Activated CD8-positive, alpha-beta memory T cell treated with anti-CD3 and anti-CD28 coated beads, Interleukin-2, amount 50 U/mL, for 4 hours (primary cell): ENCODE data around the gene EZH2.

Experiments
- DNase-seq: peaks from one replicate; pipeline ENCODE4 v3.0.0-alpha.2; 2020

EZH2 gene

GRCh38 chr7:148804343-148805235, 79.5 kb downstream of the EZH2 start:
- no peak for DNase-seq

GRCh38 chr7:148803094-148803493, 81.0 kb downstream of the EZH2 start:
- no peak for DNase-seq

GRCh38 chr7:148802101-148802493, 82.0 kb downstream of the EZH2 start:
- no peak for DNase-seq

GRCh38 chr7:148800677-148801076, 83.4 kb downstream of the EZH2 start:
- DNase-seq, result no peak

- no peak for DNase-seq
Observed at GRCh38 chr7:148799893-148800555, 84.1 kb downstream of the EZH2 start.

- DNase-seq, result no peak
Observed at GRCh38 chr7:148796841-148797240, 87.2 kb downstream of the EZH2 start.

GRCh38 chr7:148794476-148794875, 89.6 kb downstream of the EZH2 start:
- DNase-seq, result no peak

- no peak for DNase-seq
Observed at GRCh38 chr7:148793590-148793989, 90.5 kb downstream of the EZH2 start.

- no peak for DNase-seq
Observed at GRCh38 chr7:148791546-148791945, 92.5 kb downstream of the EZH2 start.

- no peak for DNase-seq
Observed at GRCh38 chr7:148790850-148791249, 93.2 kb downstream of the EZH2 start.

GRCh38 chr7:148790131-148790726, 93.9 kb downstream of the EZH2 start:
- DNase-seq, result no peak

- no peak for DNase-seq
Observed at GRCh38 chr7:148789220-148789619, 94.9 kb downstream of the EZH2 start.

- DNase-seq, result no peak
Observed at GRCh38 chr7:148787571-148788295, 96.4 kb downstream of the EZH2 start.

- no peak for DNase-seq
Observed at GRCh38 chr7:148783801-148784527, 100.1 kb downstream of the EZH2 start.

- DNase-seq, result no peak
Observed at GRCh38 chr7:148782757-148783456, 101.2 kb downstream of the EZH2 start.

- no peak for DNase-seq
Observed at GRCh38 chr7:148774471-148774870, 109.6 kb downstream of the EZH2 start.

GRCh38 chr7:148773334-148773733, 110.8 kb downstream of the EZH2 start:
- DNase-seq, result peak; percentile 22

- DNase-seq, result peak; percentile 46
Observed at GRCh38 chr7:148772297-148773089, 111.6 kb downstream of the EZH2 start.

- DNase-seq, result no peak
Observed at GRCh38 chr7:148770004-148770403, 114.1 kb downstream of the EZH2 start.

GRCh38 chr7:148763622-148764021, 120.5 kb downstream of the EZH2 start:
- DNase-seq, result no peak
